Daoy (cell line): ENCODE measurements around the gene UBR4. TPM values are rescaled to one million over a fixed set of nuclear protein-coding genes. Genes with fewer than 3 reads are reported as not detected.
A peak's percentile ranks its signal among the peaks of the same experiment; 100 is the strongest.

ENCODE experiments used
- DNase-seq: peaks from one replicate; pipeline ENCODE4 v3.0.0-alpha.2; 2015; ENCODE audit warnings: low read depth
- total RNA-seq: library from RNA; depleted of rRNA; stranded (reverse); fragments of >200 nt; shearing (Covaris generic); gene quantifications from 2 replicates; pipeline ENCODE4 v1.2.3, GENCODE V29; 2014

Gene UBR4
- total RNA-seq, 1 experiment from 2014 or later = 49.0 TPM

DNA sequence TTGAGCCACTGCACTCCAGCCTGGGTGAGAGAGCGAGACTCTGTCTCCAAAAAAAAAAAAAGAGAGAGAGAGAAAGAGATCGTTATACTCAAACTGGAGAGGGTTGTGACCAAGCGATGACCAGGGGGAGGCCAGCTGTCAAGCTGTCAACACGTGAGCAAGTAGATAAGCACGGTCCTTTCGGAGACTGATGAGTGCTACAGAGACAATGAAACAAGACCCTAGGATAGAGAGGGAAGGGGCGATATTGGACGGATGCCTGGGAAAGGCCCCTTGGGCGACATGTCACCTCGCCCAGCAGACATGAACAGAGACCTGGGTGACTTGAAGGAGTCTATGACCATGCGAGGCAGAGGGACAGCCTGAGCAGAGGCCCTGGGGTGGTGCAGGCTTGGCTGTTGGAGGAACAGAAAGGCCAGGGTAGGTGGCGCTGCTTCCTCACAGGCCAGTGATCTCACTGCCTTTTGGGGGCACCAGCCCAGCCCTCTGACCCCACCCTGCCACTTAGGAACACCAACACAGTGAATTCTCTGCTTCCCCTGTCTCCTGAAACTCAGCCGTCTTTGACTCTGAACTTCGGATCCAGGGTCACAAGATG lies 152.8 kb downstream of the UBR4 start:
- DNase-seq = no peak

DNA sequence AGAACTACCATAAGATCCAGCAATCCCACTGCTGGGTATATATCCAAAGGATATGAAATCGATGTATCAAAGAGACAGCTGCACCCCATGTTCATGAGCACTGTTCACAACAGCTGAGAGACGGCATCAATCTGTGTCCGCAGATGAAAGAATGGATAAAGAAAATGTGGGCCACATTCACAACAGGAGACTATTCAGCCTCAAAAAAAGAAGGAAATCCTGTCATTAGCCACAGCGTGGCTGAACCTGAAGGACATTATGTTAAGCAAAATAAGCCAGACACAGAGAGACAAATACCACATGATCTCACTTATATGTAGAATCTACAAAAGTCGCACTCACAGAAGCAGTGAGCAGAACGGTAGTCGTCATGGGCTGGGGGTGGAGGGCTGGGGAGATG lies 154.4 kb downstream of the UBR4 start:
- no peak for DNase-seq

DNA sequence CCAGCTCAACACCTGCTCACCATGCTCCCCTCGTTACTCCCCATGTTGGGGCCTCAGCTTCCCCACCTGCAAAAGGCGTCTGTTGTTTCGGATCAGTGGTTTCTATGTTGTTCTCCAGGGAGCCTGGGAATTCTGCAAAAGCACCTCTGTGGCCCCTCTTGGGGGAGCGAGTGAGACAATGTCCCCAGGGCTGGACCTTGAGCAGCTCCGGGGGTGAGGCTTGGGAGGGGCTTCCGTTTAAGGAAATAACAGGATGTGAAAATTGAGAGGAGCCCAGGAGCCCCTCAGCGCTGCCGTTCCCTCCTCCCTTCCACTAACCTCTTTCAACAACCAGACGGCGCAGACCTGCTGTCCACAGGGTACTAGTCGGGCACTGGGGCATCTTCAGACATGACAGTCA lies 155.1 kb downstream of the UBR4 start:
- DNase-seq = no peak

DNA sequence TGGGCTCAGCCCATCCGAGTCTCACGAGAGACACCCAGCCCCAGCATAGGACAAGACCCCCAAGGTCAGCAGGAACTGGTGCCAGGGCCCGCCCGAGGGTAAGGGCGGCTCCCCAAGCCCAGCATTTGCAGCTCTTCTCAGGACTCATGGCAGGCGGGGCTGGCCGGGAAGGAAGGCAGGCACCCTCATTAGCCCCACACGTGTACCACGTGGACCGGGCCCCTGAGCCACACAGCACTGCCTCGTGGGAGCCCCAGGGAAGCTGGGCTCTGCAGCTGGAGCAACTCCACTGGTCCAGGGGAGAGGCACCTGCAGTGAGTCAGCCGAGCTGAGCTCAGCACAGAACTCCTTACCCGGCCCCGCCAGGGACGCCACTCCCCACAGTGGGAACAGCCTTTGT lies 155.8 kb downstream of the UBR4 start:
- DNase-seq = no peak

DNA sequence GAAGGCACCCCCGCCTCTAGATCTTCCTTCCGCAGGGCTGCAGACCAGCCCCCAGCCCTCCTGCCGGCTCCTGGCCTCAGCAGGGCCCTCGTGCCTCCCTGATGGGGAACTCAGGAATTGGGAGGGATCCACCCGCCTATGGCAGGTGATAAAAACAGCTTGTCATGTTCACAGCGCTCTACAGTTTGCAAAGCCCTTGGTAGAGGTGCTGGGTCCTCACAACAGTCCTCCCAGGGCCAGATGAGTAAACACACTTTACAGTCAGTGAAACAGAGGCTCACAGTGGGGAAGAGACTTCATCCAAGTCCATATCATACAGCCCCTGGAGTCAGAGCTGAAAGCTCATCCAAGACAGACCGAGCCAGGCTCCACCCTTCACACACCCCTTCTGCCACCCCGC lies 156.6 kb downstream of the UBR4 start:
- no peak for DNase-seq

DNA sequence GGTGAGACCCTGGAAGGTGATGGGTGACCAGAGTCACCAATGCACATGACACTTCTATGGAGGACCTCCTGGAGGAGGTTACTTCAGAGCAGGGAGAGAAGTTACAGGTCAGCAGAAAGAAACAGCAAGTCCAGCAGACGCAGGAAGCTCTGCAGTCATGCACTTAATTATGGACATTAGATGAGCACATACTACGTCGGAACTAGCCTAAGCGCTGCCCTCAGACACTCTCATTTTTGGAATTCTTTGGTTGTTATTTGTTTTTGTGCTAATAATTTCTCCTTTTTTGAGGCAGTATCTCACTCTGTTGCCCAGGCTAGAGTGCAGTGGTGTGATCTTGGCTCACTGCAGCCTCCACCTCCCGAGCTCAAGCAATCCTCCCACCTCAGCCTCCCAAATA lies 160.3 kb downstream of the UBR4 start:
- no peak for DNase-seq

DNA sequence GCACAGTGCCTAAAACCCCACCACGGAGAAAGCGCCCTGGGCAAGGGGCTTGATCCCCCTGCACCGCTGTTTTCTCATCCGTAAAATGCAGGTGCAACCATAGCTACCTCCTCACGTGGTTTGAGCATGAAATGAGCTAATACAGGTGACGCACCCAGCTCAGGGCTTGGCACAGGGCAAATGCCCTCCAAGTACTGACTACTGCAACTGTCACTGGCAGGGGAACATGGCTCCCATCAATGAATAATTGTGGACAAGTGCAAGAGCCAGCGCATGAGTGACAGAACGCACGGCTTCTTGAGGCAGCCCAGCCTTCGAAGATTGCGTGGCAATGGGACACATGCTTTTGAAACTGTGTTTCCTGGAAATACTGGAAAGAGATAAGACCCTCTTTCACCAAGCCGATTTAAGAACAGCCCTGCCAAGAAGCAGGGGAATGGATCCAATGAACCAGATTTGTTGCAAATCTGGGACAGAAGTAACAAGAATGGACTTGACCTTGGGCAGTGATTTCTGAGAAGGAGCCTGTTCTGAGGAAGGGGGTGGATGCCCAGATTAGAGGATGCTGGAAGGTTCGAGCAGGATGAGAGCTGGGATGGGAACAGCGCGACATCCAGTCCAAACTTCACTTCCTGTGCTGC lies 160.8 kb downstream of the UBR4 start:
- DNase-seq = no peak

DNA sequence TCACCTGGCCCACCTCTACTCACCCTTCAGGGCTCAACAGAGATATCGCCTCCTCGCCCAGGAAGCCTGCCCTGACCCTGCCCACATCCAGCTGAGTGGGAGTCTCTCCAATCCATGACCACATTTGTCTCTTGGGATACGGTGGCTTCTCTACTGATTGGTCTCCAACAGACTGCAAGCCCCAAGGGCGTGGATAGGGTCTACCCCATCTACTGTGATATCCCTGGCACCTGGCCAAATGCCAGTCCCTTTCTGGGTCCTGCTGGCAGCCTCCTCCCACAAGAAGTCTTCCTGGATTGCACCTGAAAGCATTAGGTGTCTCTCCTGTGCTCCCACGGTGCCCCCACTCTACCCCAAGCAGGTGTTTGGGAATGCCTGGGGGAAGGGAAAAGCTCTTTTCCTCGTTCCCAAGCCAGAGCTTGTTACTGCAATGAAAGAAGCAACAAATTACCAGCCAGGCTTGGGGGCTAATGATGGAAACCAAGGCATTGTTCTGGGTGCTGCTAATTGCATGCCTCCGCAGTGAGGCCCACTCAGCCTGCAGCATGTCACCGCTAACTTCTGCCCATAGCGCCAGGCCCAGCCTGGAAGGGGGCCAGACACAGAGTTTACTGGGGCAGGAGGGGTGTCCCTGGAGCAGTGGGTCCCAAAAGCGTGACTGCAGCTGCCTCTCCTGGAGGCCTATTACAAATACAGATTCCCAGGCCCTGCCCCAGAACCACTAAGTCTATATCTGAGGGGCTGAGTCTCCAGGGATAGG lies 162.9 kb downstream of the UBR4 start:
- DNase-seq = no peak

DNA sequence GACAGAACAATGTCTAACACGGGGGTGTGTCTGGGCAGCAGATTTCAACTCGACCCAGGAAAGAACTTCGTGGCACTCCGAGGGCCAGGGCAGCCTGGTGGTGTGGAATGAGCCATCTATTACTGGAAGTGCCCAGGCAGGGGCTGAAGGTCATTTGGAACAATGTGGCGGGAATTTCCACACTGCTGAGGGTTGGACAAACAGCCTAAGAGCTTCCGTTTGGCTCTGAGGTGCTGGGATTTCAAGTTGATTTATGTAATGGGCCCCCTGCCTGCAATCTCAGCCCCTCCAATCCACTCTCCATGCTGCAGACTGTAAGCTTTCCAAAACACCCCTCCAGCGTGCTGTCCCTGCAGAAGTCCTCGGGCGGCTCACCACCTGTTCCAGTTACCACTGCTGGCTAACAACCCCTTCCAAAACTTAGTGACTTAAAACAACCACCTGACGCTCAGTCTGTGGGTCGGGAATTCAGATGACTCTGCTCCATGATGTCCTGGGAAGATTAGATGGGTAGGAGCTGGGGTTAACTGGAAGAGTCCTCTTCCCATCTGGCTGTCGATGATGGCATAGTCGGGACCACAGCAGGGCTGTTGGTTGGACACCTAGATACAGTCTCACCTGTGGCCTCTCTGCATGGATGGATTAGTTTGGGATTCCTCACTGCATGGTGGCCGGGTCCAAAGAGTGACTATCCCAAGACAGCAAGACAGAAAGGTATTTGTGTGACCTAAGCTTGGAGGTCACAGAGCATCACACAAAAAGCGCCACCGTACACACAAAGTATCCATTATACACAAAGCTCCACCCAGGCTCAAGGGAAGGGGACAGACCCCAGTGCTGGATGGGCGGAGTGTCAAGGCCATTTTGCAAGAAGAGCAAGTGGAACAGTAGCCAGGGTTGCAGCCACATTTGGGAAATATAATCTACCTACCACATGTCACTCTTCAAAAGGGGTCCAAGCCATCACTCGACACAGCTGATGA lies 163.9 kb downstream of the UBR4 start:
- DNase-seq = peak; percentile 65

DNA sequence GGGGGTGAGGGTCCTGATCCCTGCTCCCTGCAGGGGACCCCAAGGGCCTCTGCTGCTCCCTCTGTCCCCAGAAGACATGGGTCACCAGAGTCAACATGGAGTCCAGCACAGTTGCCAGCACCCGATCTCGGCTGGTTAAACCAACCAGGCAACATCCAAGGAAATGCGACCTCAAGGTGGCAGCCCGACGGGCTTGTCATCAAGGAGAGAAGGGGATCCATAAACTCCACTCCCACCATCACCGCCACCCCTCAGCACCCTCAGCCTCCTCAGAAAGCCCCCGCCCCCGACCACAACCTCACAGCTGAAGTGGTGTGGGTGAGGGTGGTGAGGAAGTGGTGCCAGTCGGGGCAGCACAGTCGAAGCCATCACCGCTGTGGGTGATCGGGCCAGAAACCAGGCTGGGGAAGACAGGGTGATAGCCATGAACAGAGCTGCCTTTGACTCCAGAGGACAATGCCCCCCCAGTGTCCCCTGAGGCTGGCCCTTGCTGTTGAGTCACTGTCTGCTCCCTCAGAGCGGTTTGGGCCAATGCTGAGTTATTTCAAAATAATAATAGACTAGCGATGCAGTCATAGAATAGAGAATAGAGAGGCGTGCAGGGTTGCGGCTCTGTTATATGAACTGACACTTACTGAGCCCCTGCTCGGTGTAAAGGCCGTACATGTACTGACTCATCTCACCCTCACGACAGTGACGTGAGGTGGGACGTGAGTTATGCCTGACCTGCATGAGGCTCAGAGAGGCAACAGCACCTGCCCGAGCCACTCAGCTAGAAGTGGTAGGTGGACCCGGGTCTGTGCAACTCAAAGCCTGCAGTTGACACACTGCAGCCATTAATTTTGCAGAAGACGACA lies 164.9 kb downstream of the UBR4 start:
- peak; percentile 86 for DNase-seq

DNA sequence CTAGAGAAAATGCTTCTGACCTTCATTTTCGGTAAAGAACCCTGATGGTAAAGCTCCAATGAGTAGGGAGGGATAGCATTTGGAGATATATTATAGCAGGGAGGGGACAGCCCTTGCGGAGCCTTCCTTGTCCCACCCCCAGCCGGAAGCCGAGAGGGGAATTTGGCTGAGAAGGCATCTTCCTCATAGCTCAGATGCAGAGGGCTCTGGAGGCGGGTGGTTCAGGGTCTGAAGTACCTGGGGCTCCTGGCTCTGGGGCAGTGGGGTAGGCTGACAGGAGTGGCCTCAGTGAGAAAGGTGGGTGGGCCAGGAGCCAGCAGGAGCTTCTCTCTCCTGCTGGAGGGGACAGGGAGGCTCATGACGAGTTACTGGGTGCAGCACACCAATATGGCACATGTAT lies 165.6 kb downstream of the UBR4 start:
- no peak for DNase-seq

DNA sequence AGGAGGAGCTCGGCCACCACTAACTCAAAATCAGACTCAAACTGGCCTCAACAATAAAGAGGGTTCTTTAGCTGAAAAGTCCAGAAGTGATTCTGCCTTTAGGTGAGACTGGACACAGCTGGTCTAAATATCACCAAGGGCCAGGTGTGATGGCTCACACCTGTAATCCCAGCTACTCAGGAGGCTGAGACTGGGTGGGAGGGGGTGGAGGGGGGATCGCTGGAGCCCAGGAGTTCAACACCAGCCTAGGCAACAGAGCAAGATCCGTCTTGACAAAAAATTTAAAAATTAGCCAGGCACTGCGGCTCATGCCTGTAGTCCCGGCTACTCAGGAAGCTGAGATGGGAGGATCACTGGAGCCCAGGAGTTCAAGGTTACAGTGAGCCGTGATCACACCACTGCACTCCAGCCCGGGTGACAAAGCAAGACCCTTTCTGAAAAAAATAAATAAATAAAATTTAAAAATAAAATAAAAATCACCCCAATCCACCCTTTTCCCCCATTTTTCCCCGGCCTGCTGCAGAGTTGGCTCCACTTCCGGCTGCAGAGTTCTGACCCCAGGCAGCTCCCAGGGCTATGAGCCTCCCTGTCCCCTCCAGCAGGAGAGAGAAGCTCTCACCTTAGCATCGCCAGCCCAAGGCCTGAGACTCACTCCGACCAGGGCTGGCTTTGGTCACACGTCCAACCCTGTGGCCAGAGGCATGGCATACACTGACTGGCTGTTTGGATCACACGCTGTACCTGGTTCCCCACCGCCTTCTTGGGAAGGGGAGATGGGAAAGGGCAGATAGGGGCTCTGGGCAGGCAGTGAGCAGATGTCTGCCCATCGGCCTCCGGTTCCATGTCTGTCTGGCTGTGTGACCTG lies 166.3 kb downstream of the UBR4 start:
- no peak for DNase-seq

DNA sequence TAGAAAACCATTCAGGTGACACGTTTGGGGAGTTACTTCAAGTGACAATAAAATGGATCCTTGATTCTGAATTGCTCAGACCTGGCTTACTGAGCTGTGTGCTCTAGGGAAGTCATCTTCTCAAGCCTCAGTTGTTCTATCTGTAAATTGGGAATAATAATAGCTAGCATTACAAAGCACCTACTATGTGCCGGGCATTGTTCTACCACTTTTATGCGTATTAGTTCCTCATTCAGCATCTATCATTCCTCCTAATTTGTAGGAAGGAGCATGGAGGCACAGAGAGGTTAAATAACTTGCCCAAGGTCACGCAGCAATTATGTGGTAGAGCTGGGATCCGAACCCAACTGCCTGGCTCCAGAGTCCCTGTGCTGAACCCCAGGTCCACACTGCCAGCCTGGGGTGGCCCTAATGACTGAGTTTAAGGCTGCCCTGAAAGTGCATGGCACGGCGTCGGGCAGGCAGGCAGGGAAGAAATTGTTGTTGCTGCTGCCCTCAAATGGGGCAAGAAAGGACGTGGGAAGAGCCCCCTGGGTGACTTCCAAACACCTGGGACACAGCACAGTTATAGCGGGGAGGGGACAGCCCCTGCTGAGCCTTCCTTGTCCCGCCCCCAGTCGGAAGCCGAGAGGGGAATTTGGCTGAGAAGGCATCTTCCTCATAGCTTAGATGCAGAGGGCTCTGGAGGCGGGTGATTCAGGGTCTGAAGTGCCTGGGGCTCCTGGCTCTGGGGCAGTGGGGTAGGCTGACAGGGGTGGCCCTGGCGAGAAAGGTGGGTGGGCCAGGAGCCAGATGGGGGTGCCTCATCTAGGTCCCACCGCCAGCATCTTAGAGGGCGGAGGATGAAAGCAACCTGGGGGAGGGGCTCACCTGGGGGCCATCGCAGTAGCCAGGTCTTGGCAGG lies 167.1 kb downstream of the UBR4 start:
- no peak for DNase-seq

DNA sequence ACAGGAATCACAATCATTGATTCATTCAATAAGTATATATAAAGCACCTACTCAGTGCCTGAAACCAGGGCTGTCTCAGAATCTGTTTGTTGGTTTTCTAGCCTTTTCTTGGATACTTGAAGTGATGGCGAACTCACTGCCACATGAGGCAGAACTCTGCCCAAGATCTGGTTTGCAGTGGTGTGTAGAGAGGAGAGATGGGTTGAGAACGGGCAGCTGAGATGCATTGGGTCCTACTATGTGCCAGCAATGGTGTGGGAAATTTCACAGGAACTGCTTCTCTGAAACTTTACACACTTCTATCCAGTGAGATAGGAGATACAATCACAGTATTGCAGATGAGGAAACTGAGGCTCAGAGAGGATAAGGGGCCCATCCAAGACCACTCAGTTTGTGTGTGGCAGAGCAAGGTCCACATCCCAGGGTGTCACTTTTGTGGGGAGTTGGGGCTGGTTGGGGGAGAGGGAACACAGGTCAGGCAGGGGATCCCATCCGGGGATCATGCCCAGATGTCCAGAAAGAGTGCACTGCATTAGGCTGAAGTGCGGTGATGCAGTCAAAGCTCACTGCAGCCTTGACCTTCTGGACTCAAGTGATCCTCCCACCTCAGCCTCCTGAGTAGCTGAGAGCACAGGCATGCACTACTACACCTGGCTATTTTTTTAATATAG lies 169.9 kb downstream of the UBR4 start:
- no peak for DNase-seq

DNA sequence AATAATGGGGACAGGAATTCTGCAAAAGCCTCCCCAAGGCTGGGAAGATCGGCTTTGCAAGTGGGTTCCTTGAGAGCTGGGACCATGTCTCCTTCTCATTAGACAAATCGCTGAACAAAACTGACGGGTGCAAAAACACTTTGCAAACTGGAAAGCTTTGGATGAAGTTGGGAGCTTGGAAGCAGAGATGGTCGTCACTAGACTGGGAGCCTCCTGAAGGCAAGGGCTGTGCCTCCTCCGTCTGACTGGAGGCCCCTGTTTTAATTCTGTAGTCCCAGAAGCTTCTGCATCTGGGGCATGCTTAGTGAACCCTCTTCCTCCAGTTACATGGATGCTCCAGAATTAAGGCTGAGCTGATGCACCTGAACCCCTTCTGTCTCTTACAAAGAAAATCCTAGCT lies 171.3 kb downstream of the UBR4 start:
- DNase-seq = no peak

DNA sequence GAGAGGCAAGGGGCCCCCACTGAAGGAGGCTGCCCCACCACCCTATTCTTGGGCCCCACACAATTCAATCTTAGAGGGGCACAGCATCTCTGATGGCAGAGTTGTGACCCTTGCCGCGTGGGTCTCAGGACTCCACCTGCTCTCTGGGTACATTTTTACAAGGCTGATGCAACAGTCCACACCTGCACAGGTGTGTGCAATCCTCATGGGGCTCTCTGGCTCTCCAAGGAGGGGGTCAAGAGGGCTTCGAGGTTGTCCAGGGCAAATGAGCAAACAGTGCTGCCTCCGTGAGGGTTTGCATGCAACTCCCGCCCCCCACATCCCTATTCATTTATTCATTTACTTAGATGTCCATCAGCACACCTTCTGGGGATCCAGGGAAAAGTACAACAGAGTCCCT lies 172.0 kb downstream of the UBR4 start:
- DNase-seq = no peak

DNA sequence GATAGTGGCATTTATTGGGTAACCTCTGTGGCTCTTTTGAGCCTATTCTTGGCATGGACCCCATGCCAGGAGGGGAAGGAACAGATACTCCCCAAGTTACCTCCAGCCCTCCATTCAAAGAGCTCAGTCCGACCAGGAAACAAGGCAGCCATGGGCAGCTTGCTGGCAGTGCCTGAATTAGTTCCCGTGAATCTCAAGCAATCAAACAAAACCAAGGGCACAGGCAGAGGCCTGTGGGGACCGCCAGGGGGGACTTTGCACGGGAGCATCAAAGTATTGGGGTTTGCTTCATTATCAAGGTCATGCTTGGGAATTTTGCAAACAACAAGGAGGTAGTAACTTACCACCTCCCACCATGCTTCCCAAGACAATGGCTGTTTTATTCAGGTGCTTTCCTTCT lies 172.4 kb downstream of the UBR4 start:
- no peak for DNase-seq

DNA sequence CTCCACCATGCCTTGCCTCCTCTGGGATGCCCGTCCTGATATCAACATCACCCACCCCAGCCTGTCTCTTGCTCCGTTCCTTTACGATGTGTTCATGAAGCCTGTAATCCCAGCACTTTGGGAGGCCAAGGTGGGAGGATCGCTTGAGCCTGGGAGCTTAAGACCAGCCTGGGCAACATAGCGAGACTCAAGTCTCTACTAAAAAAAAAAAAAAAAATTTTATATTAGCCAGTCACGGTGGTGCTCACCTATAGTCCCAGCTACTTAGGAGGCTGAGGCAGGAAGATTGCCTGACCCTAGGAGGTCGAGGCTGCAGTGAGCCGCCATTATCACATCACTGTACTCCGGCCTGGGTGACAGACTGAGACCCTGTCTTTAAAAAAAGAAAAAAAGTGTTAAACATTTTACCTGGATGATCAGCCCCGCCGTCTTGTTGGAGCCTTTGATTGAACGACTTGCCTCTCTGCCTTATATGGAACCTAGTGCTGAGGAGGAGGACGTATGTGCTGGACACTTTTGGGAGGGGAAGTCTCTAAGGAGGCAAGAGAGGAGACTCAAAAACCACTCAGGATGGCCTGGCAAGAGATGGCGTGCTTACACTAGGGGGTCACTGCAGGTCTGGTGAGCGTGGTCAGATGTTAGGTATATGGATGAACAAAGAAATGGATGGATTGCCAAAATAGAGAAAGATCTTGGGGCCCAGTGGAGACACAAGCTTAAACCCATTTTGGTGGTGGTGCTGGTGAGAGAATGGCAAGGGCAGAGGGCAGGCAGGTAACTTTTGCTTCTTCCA lies 173.1 kb downstream of the UBR4 start:
- no peak for DNase-seq
